ENCODE data around the gene ZNF648.
"Not testable (repeated sequence)": the region's sequence is repeated elsewhere in the genome, so short reads cannot be mapped to it uniquely, and the experiment has no call there.

Gene ZNF648

DNA sequence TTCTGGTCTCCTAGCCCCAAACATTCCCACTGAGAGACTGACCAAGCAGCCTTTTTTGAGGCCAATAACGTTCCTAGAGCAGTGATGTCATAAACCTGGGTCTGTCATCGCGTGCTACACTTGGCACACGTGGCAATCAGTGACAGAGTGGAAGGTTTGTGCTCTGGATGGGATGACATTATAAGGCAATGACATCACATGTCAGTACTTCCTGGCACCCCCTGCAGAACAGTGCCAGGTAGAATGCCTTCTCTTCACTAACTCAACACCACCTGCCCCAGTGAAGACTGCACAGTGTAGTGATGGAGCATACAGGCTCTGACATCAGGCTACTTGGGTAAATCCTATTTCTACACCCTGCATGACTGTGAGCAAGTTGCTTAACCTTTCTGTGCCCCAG lies 5.4 kb upstream of the ZNF648 start:
- no peak for FAIRE-seq

DNA sequence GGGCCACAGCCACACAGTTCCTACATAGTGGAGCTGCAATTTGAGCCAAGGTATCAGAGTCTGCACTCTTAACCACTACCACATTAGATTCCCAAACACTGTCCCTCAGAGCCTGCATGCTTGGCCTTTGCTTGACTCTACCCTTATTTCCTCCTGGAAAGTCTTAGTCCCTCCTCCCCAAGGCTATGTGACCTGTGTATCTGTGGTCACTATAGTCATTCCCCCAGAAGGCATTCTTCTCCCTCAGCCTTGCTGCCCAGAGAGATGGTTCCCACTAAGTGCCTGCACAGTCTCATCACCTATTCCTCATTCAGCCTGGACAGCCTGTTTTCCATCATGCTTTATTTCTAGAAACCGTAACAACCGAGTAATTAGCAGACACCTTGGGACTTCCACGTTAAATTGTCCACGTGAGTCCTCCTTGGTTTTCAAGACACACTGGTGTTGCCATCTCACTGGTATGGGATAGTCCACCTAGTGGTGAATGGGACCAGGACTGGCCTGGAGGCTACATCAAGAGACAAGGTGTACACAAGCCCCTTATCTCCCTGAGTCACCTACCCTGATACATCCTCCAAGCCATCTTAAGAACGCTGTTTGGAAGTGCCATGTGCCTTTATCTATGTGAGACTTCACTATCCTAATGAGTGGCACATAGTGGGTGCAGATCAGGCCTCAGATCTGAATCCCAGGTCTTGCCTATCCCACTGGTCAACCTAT lies 3.8 kb upstream of the ZNF648 start:
- FAIRE-seq = no peak

DNA sequence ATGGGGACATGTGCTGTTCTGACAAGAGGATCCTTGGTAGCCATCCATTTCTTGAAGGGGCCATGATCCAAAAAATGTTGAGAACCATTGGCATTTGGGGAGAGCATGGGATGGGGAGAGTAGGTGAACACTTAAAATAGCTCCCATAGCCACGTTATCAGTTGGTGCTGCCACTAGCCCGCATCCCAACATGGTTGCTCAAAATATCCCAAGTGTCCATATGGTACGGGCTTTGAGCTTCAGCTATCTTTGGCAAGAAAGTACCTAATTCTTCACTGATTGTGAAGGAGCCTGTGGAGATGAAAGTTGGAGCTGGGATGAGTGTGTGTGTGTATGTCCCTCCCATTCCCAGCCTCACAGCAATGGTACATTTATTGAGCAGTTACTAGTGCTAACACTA lies 3.1 kb upstream of the ZNF648 start:
- FAIRE-seq = no peak

DNA sequence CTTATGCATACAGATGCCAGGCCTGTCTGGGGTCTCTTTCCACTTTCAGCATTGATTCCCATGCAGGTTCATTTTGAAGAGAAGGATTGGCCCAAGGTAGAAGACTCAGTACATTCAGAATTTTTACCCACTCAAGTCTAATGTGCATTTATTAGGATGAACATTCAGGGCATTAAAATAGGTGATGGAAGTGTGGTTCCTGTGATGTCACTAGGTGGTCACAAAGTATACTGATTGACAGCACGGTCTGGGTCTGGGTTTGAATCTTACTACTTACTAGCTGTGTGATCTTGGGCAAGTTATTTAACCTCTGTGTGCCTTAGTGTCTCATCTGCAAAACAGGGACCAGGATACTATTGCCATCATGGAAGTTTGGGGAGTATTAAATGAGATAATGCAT lies 711 bp upstream of the ZNF648 start:
- no peak for FAIRE-seq

DNA sequence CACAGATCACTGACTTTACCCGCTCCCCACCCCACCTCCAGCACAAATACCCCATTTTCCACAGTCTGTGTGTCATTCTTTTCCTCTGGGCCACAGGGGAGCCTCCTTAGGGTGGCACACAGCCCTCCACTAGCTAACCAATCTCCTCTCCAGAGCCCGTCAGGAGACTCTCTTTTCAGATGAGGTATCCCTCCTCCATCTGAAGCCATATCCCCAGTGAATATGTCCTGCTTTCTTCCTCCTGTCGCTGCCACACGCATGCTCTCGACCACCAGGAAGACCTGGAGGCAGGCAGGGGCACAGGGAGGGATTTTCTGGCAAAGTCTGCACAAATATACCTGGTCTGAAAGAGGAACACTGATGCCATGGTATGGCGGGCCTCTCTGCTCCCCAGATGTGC lies 635 bp downstream of the ZNF648 start:
- no peak for FAIRE-seq

DNA sequence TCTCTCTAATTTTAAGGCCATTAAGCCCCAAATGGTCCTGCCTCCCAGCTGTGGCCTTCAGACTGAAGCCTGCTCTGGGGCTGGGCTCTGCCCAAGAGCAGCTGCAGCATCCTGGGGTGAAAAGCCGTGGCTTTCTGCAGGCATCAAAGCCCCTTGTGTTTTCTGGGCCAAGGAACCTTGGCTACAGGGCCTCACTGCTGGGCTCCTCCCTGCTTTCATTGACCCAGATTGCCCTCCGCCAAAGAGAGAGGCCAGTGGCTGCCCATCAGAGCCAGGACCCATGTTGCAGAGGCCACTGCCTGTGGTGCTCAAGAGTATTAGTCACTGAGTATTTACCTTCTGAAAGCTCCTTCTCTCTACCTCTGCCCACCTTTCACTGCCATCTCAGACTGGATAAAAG lies 1.6 kb downstream of the ZNF648 start:
- FAIRE-seq = no peak

DNA sequence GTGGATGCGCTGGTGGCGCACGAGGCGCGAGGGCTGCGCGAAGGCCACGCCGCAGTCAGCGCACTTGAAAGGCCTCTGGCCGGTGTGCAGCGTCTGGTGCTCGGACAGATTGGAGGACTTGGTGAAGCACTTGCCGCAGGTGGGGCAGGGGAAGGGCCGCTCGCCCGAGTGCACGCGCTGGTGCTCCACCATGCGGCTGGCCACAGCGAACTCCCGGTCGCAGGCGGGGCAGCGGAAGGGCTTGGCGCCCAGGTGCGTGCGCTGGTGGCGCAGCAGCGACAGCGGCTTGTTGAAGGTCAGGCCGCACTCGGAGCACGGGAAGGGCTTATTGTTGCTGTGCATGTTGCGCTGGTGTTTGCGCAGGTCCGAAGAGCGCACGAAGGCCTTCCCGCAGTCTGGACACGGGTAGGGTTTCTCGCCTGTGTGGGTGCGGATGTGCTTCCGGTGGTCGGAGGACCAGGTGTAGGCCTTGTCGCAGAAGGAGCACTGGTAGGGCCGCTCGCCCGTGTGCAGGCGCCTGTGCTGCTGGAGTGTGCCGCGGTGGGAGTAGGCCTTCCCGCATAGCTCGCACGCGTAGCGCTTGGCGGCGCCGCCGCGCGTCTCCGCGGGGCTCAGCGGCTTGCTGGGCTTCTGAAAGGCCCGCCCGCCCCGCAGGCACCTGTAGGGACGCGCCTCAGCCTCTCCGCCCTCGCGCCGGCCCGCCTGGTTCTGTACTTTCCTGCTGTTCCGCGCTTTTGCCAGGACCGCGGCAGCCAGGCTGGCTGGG lies 4.7 kb downstream of the ZNF648 start:
- FAIRE-seq = no peak

DNA sequence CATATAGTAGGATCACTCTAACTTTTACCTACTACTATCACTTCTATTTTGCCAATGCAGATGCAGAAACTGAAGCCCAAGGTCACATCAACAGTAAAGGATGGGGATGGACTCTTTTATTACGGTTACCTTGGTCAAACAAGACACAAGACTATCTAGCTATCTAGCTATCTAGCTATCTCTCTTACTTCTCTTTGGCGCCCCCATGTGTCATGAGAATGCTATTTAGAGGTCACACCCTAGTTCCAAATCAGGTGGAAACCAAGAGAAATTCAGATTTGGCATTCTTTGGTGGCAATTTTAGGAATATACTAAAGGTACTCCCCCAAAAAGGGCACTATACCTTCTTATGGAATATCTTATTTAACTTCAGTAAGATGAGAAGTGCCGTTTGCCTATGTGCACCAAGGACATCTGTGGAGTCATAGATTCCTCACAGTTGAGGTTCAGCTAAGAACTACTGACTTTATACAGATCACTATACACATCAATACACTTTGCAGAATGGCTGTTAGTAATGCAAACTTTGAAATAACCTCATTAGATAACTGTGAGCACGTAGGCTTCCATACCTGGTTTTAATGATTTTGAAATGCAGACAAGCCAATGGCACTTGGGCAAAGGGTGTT lies 6.7 kb downstream of the ZNF648 start:
- FAIRE-seq = no peak

DNA sequence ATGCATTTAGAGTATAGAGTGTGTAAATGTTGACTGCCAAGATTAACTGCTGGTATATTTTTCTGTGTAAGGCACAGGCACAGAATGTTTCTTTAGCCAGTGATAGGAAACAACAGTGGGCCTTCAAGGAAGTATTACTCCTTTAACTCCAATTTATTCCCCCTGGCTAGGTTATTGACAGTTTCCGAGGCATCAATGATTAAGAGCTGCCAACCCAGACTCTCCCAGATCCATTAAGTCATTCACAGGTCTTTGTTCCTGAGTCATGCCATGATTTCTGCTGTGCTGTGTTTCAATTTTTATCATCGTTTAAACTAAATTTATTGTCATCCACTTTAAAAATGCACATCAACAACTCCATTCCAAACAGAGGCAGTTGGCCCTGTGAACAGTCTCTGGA lies 9.2 kb downstream of the ZNF648 start:
- no peak for FAIRE-seq

DNA sequence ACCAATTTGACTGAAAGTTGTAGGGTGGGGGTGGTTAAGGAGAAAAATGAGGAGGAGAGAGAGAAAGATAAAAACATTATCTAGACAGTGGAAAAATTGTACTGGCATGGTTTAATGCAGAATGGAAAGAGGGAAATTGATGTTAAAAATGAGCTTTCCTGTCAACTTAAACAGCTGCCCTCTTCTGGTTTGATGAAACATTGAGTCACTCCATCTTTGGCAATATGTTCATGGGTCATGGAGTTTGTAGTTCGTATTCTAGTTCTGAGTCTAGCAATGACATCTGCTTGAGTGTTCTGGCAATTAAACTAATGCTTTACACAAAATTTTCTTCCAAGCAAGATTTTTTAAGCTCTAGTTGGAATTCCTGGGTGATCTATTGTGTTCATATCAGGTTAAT lies 9.6 kb downstream of the ZNF648 start:
- no peak for FAIRE-seq

DNA sequence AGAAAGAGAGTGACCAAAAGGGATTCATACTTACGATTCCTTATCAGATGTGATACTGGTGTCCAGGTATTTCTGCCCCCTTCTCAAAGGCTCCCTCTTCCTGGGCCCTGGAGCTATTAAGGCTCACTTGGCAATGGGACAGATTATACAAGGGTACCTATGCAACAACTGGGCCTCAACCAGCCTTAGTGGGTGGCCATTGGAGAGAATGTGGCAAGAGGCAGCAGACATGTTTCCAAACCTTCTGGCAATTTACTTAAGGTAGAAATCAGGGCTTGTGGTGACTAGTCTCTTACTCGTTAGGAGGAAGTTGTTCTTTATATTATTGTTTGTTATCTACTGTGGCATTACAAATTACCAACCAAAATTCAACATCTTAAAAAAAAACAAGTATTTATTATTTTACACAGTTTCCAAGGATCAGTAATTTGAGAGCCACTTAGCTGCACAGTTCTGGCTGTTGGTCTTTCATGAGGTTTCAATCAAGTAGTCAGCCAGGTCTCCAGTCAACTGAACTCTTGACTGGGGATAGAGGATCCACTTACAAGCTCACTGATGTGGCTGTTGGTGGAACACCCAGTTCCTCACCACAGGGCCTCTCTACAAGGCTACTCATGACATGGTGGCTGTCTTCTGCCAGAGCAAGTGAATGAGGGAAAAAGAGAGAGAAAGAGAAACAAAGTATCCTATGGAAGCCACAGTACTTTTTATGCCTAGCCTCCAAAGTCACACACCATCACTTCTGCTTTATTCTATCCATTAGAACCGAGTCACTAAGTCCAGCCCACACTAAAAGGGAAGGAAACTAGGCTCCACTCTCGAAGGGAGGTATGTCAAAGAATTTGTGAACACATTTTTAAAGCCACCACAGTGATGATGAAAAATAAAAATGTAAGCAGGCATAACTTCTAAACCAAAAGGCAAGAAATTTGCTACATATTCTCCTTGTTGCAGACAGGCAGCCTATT lies 10.7 kb downstream of the ZNF648 start:
- FAIRE-seq = no peak

DNA sequence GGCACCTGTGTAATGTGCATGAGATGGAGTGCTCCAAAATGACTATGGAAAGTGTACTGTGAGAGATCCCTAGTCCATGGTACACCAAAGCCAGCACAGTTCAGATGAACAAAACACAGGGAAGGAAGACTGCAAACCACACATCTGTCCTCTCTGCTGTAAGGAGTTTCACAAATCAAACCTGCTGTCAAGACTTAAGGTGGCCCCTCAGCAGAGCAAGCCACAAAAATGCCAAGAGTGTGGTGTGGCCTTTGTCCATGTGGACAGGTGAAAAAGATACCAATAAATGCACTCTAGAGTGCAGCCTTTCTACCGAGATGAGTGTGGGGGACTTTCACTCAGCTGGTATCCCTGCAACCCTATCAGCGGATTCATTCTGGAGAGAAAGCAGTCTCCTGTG lies 12.9 kb downstream of the ZNF648 start:
- FAIRE-seq = no peak

DNA sequence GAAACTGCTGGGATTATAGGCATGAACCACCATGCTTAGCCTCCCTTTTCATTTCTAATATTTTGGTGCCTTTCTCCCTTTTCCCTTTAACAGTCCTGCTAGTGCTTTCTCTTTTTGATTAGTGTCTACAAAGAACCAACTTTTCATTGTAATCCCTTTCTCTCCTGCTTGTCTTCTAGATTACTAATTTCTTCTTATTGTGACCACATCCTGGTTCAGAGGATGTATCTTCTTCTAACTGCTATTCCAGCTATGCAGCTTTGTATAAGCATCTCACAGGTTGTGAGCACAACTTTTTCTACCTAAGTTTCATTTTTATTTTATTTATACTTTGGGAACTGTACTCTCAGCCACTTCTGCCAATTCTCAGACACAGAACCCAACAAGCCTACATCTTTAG lies 14.7 kb downstream of the ZNF648 start:
- no peak for FAIRE-seq

DNA sequence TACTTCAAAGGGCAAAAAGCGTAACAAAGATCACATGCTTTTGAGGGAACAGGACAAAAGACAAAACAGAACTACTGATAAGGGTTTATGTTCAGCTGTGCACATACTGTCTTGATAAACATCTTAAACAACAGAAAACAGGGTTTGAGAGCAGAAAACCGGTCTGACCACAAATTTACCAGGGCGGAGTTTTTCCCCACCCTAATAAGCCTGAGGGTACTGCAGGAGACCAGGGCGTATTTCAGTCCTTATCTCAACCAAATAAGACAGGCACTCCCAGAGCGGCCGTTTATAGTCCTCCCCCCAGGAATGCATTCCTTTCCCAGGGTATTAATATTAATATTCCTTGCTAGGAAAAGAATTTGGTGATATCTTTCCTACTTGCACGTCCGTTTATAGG lies 16.0 kb downstream of the ZNF648 start:
- FAIRE-seq = not testable (repeated sequence)

DNA sequence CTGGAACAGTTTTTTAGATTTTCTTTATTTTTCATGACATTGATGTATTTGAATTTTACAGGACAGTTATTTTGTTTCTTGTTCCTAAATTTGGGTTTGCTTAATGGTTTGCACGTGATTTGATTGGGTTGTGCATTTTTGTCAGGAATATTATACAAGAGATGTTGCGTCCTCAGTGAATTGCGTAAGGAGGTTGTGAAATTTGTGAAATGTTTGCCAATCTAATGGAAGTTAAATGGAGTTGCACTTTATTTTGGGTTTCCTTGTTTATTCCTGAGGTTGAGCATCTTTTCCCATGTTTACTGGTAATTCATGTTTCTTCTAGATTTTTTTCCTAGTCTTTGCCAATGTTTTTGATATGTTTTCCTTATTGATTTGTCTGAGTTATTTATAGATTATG lies 19.9 kb downstream of the ZNF648 start:
- FAIRE-seq = no peak

DNA sequence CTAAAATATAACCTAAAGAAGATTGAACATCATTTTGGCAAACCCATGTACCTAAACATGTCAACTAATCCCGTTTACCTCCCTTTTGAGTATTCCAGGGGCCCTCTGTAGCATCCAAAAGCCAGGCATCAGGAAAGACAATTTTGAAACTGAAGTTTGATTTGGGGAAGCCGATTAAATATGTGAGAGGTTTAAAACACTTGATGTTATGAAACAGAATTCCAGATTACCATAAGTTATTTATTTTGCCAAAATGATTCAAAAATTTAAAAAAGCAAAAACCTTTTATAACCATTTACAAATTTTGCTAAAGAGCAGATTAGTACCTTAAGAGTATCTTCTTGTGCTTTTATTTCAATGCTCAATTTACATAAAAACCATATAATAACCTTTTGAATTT lies 23.3 kb downstream of the ZNF648 start:
- peak; percentile 52 for FAIRE-seq

DNA sequence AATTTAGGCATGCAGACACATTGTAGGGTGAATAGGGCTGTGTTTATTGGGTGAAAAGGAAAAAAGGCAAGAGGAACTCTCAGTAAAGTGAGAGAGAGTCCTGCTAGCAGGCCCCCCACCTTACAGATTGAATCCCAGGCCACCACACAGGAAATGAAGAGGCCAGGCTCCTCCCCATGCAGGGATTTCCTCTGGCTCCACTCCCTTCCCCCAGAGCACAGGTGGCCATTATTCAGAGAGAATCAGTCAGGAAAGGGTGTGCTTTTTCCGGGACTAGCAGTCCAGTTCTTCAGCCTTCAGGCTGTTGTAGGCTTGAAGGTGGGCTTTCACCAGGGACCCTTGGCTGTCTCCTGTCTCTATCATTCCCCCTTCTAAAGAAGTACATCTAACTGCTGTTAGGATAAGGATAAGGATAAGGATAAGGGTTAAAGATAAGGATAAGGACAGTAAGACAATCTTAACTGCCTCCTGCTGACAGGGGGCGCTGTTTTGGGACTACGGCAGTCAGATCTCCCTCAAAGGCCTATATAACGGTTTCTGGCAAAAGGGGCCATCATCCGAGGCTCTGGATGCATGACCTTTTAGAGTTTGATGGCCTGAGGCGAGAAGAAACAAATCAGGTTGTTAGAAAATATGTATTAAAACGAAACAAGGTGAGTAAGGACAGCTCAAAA lies 26.3 kb downstream of the ZNF648 start:
- no peak for FAIRE-seq

DNA sequence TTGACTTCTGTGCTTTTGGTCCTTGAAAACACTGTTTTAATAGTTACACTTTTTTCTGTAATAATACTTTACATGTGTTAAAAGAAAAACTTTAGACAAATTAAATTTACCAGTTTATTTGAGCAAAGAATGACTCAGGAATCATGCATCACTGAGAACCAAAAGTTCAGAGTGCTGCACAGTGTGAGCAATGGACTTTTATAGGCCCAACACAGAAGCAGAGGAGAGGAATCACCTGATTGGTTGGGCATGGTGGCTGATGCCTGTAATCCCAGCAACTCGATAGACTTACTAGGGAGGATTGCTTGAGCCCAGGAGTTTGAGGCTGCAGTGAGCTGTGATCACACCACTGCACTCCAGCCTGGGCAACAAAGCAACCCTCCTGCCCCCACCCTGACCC lies 29.3 kb downstream of the ZNF648 start:
- FAIRE-seq = no peak

DNA sequence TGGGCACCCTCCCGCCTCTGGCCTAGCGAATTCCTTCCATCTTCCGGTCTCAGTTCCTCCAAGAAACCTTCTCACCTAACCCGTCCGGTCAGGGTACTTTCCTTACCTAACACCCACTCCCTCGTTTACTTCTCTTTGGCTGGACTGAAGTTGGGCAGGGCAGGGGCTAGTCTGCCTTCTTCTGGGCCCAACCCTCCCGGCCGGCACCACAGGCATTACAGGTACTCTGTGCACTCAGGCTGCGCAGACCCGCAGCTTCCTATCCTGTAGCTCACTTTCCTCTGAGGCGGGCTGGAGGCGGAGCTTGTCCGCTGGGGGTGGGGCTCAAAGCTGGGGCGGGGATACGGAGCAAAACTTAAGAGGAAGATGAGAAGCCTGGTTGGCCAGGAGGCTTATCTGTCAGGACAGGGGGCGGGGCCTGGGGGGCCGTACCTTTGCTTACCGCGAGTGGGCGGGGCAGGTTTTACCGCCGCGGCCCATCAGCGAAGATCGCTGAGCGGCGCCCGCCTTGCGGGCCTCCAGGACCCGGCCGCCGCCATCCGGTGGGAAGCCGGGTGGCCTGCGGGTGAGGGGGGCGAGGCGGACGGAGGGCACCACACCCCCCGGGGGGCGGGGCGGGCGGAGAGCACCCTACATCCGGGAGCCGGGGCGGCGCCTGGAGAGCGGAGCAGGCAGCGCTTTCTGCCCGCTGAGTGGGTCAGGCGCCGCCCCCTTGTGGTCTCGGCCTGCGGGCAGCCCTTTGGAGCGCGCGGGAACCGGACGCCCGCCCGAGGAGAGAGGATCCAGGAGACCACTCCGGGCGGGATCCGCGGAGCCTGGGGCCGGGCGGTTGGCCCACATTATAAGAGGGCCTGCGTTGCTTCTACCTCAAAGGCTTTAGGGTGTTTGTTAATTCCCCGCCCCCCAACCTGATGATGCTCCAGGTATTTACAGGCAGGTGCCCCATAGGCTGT lies 31.9 kb downstream of the ZNF648 start:
- no peak for FAIRE-seq

DNA sequence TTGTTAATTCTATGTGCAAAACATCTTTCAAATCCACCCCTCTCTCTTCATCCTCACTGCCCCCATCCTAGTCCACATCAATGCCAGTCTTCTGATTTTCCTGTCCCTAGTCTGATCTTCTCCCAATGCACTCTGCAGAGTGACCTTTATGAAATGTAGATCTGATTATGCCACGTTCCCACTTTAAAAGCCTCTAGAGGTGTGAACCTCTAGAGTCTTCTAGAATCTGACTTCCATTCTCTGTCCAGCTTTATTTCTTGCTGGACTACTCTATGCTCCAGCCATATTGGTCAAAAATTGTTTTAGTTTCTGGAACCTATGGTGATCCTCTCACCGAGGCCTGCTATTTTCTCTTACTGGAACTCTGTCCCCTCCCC lies 32.5 kb downstream of the ZNF648 start:
- no peak for FAIRE-seq

DNA sequence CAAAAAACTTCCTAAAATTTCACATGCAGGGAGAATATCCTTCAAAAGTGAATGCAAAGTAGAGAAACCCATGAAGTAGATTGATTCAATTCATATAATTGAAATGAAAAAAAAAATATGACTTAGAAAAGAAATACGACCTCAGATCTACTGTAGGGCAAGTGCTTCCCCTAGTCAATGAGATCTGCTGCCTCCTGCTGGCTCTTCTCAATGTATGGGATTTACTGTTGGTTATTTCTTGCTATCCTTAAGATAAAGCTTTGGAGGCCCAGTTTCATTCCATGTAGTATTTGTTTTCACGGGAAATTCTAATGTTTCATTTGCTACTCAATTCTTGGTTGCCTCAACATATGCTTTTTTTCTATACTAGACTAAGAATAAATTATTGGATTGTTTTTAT lies 46.2 kb downstream of the ZNF648 start:
- no peak for FAIRE-seq

Measured in A204.1 (cell line).